CD4-positive, CD25-positive, alpha-beta regulatory T cell (primary cell): Measurements from ENCODE around the gene FTCD. TPM values are rescaled to one million over a fixed set of nuclear protein-coding genes. Genes with fewer than 3 reads are reported as not detected.
"Not testable (repeated sequence)": the region's sequence is repeated elsewhere in the genome, so short reads cannot be mapped to it uniquely, and the experiment has no call there.

Source experiments
- ATAC-seq, 2 donors: fragments of 150-1000 bp; cut with Tn5 transposase; one replicate each; pipeline ENCODE4 v1.10.0; 2021; ENCODE audit warnings: low read depth in 2 of 2, moderate number of reproducible peaks in 2 of 2, moderate library complexity in 1 of 2
- DNase-seq, 3 donors: peaks; one replicate each; pipeline versions ENCODE4 v3.0.0 to v3.0.0-alpha.2; 2012 to 2022; ENCODE audit warnings: mixed read lengths in 1 of 3
- H3K27ac ChIP-seq: one replicate; pipeline ENCODE4 v1.7.0; 2013; ENCODE audit warnings: mild to moderate bottlenecking, low read length; ENCODE audit not compliant: insufficient read depth, poor library complexity, severe bottlenecking
- H3K27me3 ChIP-seq: one replicate; pipeline ENCODE4 v1.7.0; 2013; ENCODE audit warnings: low read length; ENCODE audit not compliant: control insufficient read depth, insufficient read depth
- H3K36me3 ChIP-seq: one replicate; pipeline ENCODE4 v1.7.0; 2013; ENCODE audit warnings: mild to moderate bottlenecking, low read length, moderate library complexity; ENCODE audit not compliant: control insufficient read depth, insufficient read depth
- H3K4me1 ChIP-seq: 2 replicates; pipeline ENCODE4 v1.7.0; 2013; ENCODE audit warnings: mild to moderate bottlenecking, low read length; ENCODE audit not compliant: insufficient read depth, control insufficient read depth, poor library complexity, severe bottlenecking
- H3K4me3 ChIP-seq: one replicate; pipeline ENCODE4 v1.7.0; 2013; ENCODE audit warnings: low read depth, mild to moderate bottlenecking, low read length, moderate library complexity
- H3K9me3 ChIP-seq, 2 experiments: 1 replicate in 1 of 2; 2 replicates in 1 of 2; pipeline ENCODE4 v1.7.0; 2013; ENCODE audit warnings: low read length in 2 of 2, mild to moderate bottlenecking in 1 of 2, moderate library complexity in 1 of 2; ENCODE audit not compliant: control insufficient read depth in 2 of 2
- H3K27ac Mint-ChIP-seq, 3 donors: one replicate each; pipeline ENCODE4 v1.8.0; 2020 to 2022; ENCODE audit warnings: mild to moderate bottlenecking in 3 of 3, mixed read lengths in 3 of 3, moderate library complexity in 2 of 3
- H3K27me3 Mint-ChIP-seq: one replicate; pipeline ENCODE4 v1.8.0; 2022; ENCODE audit warnings: mild to moderate bottlenecking, mixed read lengths
- H3K36me3 Mint-ChIP-seq: one replicate; pipeline ENCODE4 v1.8.0; 2020; ENCODE audit warnings: mixed read lengths
- H3K4me1 Mint-ChIP-seq, 4 donors: one replicate each; pipeline ENCODE4 v1.8.0; 2020 to 2022; ENCODE audit warnings: mixed read lengths in 4 of 4, mild to moderate bottlenecking in 1 of 4
- H3K4me3 Mint-ChIP-seq, 4 donors: one replicate each; pipeline ENCODE4 v1.8.0; 2020 to 2022; ENCODE audit warnings: mild to moderate bottlenecking in 4 of 4, mixed read lengths in 4 of 4, moderate library complexity in 3 of 4
- H3K9me3 Mint-ChIP-seq, 7 donors: one replicate each; pipeline ENCODE4 v1.8.0; 2020 to 2022; ENCODE audit warnings: mixed read lengths in 7 of 7, mild to moderate bottlenecking in 3 of 7, moderate library complexity in 2 of 7
- polyA plus RNA-seq, 4 donors: library from polyadenylated mRNA; unstranded; fragments of 300-500 nt; fragmentation: Illumina TruSeq; gene quantifications; one replicate each; pipeline ENCODE4 v1.2.3, GENCODE V29; 2021
- total RNA-seq: library from RNA; stranded (reverse); gene quantifications from one replicate; pipeline ENCODE4 v1.2.3, GENCODE V29; 2022

Gene FTCD, protein sequence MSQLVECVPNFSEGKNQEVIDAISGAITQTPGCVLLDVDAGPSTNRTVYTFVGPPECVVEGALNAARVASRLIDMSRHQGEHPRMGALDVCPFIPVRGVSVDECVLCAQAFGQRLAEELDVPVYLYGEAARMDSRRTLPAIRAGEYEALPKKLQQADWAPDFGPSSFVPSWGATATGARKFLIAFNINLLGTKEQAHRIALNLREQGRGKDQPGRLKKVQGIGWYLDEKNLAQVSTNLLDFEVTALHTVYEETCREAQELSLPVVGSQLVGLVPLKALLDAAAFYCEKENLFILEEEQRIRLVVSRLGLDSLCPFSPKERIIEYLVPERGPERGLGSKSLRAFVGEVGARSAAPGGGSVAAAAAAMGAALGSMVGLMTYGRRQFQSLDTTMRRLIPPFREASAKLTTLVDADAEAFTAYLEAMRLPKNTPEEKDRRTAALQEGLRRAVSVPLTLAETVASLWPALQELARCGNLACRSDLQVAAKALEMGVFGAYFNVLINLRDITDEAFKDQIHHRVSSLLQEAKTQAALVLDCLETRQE
- total RNA-seq (not detected), polyA plus RNA-seq (under 1 TPM in 1 of 4 donors, not detected in 3; 0.38 TPM)

GRCh38 chr21:46155514-46156377, at the start of gene FTCD:
TSS of gene FTCD (minus strand) at chr21:46155579. CDS start at chr21:46155523, 56 bp downstream.
- Mint-ChIP-seq H3K27ac (no peak within 1 kb of the TSS), H3K4me3 (no peak within 1 kb of the TSS), H3K27me3 (peaks cover 4% of the 10 kb centered on the region), H3K4me1 (peaks cover 0 to 2% (median 0%) of the 10 kb centered on the region in 4 donors), H3K9me3 (no peaks in the 10 kb centered on the region), H3K36me3 (no peaks in the 10 kb centered on the region)
- Histone ChIP-seq H3K27ac (no peak within 1 kb of the TSS), H3K27me3 (no peaks in the 10 kb centered on the region), H3K4me3 (no peak within 1 kb of the TSS), H3K4me1 (no peaks in the 10 kb centered on the region), H3K9me3 (no peaks in the 10 kb centered on the region), H3K36me3 (no peaks in the 10 kb centered on the region)
- DNase-seq (no peak), ATAC-seq (no peak)

DNA sequence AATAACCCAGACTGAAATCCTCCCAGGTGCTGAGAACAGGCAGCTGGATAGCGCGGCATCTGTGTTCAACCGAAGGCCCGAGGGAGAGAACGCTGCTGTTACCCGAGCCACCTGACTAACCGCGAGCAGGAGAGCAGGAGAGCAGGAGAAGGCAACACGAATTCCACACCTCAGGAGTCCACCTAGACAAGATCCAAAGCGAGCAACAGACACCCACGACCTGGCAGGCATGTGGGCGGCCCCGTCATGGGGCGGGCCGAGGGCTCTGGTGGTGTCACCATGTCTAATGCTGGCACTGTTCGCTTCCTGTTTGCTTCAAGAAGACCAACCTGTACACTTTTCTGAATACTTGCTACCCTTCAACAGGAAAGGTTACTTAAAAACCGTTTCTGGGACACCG, 49.8 kb upstream of the FTCD start:
- Histone ChIP-seq H3K27ac (no peak overlapping the region), H3K4me3 (no peak overlapping the region), H3K4me1 (no peaks in the 10 kb centered on the region), H3K9me3 (no peaks in the 10 kb centered on the region), H3K27me3 (no peaks in the 10 kb centered on the region), H3K36me3 (peaks cover 32% of the 10 kb centered on the region)
- DNase-seq: no peak
- Mint-ChIP-seq H3K36me3 (peaks cover 15% of the 10 kb centered on the region), H3K27ac (peak overlapping the region in 1 of 3 donors; percentile 26), H3K27me3 (no peaks in the 10 kb centered on the region), H3K4me1 (no peaks in the 10 kb centered on the region), H3K4me3 (no peak overlapping the region), H3K9me3 (no peaks in the 10 kb centered on the region)
- ATAC-seq: no peak

GRCh38 chr21:46203203-46203600, 47.8 kb upstream of the FTCD start:
- peaks cover 0 to 8% (median 0%) of the 10 kb centered on the region in 4 donors for H3K4me1 Mint-ChIP-seq
- no peaks in the 10 kb centered on the region for H3K9me3 ChIP-seq
- H3K36me3 ChIP-seq: peaks cover 44% of the 10 kb centered on the region
- no peaks in the 10 kb centered on the region for H3K27me3 Mint-ChIP-seq
- no peaks in the 10 kb centered on the region for H3K9me3 Mint-ChIP-seq
- no peak overlapping the region for H3K27ac Mint-ChIP-seq
- no peak overlapping the region for H3K27ac ChIP-seq
- ATAC-seq (no peak), DNase-seq (no peak)
- no peak overlapping the region for H3K4me3 Mint-ChIP-seq
- no peaks in the 10 kb centered on the region for H3K4me1 ChIP-seq
- no peak overlapping the region for H3K4me3 ChIP-seq
- H3K36me3 Mint-ChIP-seq: peaks cover 30% of the 10 kb centered on the region
- no peaks in the 10 kb centered on the region for H3K27me3 ChIP-seq

DNA sequence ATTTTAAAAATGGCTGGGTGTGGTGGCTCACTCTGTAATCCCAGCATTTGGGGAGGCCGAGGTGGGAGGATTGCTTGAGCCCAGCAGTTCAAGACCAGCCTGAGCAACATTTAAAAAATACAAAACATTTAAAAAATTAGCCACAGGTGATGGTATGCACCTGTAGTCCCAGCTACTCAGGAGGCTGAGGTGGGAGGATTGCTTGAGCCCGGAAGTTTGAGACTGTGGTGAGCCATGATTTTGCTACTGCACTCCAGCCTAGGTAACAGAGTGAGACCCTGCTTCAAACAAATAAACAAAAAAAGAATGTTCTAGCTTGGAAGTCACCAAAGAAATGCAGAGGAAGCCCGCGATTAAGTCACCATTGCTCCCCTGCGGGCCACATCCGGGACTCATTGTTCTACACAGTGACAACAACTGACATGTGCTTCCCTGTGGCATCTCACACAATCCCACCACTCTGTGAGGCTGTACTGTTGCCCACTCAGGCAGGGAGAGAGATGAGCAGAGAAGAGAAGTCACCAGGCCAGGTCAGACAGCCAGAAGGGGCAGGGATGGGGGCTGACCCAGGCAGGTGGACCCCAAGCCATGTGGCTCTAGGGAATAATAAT, 47.3 kb upstream of the FTCD start:
- H3K4me1 ChIP-seq: no peaks in the 10 kb centered on the region
- no peak overlapping the region for H3K4me3 ChIP-seq
- peaks cover 25% of the 10 kb centered on the region for H3K36me3 Mint-ChIP-seq
- H3K27me3 Mint-ChIP-seq: no peaks in the 10 kb centered on the region
- H3K4me3 Mint-ChIP-seq: no peak overlapping the region
- no peak overlapping the region for H3K27ac ChIP-seq
- no peaks in the 10 kb centered on the region for H3K9me3 Mint-ChIP-seq
- H3K9me3 ChIP-seq: no peaks in the 10 kb centered on the region
- DNase-seq: no peak
- no peak overlapping the region for H3K27ac Mint-ChIP-seq
- no peaks in the 10 kb centered on the region for H3K27me3 ChIP-seq
- peaks cover 44% of the 10 kb centered on the region for H3K36me3 ChIP-seq
- peaks cover 0 to 8% (median 0%) of the 10 kb centered on the region in 4 donors for H3K4me1 Mint-ChIP-seq
- ATAC-seq: no peak

GRCh38 chr21:46200877-46201803, 45.8 kb upstream of the FTCD start:
- ATAC-seq, H3K27me3 Mint-ChIP-seq, H3K4me1 Mint-ChIP-seq, H3K27me3 ChIP-seq, H3K4me1 ChIP-seq, H3K4me3 Mint-ChIP-seq, H3K9me3 ChIP-seq, H3K9me3 Mint-ChIP-seq, H3K27ac Mint-ChIP-seq, H3K4me3 ChIP-seq, H3K27ac ChIP-seq, DNase-seq: not testable (repeated sequence)
- peaks cover 29% of the 10 kb centered on the region for H3K36me3 Mint-ChIP-seq
- peaks cover 40% of the 10 kb centered on the region for H3K36me3 ChIP-seq

DNA sequence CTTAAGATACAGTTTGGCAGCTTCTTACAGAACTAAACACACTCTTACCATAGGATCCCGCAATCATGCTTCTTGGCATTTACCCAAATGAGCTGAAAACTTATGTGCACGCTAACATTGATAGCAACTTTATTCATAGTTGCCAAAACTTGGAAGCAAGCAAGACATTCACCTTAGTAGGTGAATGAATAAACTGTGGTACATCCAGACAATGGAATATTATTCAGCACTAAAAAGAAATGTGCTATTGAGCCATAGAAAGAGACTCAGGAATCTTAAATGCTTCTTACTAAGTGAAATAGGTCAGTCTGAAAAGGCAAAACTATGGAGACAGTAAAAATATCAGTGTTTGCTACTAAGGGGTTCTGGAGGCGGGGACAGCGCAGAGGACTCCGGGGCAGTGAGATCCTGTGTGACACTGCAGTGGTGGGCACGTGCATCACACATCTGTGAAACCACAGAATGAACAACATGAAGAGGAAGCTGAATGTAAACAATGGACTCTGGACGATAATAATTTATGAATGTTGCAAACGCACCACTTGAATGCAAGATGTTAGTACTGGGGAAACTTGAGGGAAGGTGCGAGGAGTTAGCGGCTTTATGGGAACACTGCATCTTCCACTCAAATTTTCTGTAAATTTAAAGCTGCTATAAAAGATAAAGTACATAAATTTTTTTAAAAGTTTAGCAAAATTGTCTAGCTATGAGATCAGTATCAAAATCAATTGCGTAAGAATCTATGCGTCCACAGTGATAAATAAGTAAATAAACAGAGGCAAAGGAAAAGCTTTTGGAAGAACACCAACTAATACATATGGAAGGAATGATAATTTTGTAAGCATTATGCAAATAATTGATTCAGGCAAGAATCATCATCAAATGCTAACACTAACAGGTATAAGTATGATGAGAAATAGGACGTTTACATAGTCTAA, 44.3 kb upstream of the FTCD start:
- H3K27ac ChIP-seq: no peak overlapping the region
- H3K27me3 ChIP-seq: no peaks in the 10 kb centered on the region
- peaks cover 0 to 8% (median 0%) of the 10 kb centered on the region in 4 donors for H3K4me1 Mint-ChIP-seq
- no peak overlapping the region for H3K4me3 ChIP-seq
- ATAC-seq: no peak
- H3K4me1 ChIP-seq: no peaks in the 10 kb centered on the region
- peak overlapping the region in 1 of 3 donors; percentile 73 for H3K27ac Mint-ChIP-seq
- H3K27me3 Mint-ChIP-seq: no peaks in the 10 kb centered on the region
- peaks cover 39% of the 10 kb centered on the region for H3K36me3 ChIP-seq
- no peaks in the 10 kb centered on the region for H3K9me3 ChIP-seq
- no peak overlapping the region for H3K4me3 Mint-ChIP-seq
- no peak for DNase-seq
- H3K36me3 Mint-ChIP-seq: peaks cover 31% of the 10 kb centered on the region
- no peaks in the 10 kb centered on the region for H3K9me3 Mint-ChIP-seq
